Urinary bladder (tissue), 4 donors: ENCODE measurements around the gene ITK. TPM values are rescaled to one million over a fixed set of nuclear protein-coding genes. Genes with fewer than 3 reads are reported as not detected.

Source experiments
- DNase-seq: peaks from one replicate; pipeline ENCODE4 v3.0.0-alpha.2; 2015; ENCODE audit errors: extremely low spot score
- H3K27ac ChIP-seq: one replicate; pipeline ENCODE4 v1.5.1; 2013; ENCODE audit warnings: low read depth, mild to moderate bottlenecking, moderate library complexity
- H3K36me3 ChIP-seq: one replicate; pipeline ENCODE4 v1.6.1; 2013; ENCODE audit warnings: mild to moderate bottlenecking, moderate library complexity; ENCODE audit not compliant: insufficient read depth
- H3K4me1 ChIP-seq: one replicate; pipeline ENCODE4 v1.6.1; 2013; ENCODE audit warnings: mild to moderate bottlenecking, moderate library complexity; ENCODE audit not compliant: insufficient read depth
- H3K4me3 ChIP-seq: one replicate; pipeline ENCODE4 v1.5.1; 2013; ENCODE audit warnings: low read depth, low read length
- WGBS: extraction: QIAGEN DNeasy Blood & Tissue Kit; methylation state at CpG from one replicate; pipeline ENCODE4 v1.1.7; 2013; 5-methylcytosine and 5-hydroxymethylcytosine counted together
- polyA plus RNA-seq: library from polyadenylated mRNA; stranded (reverse); fragments of 200-250 nt; gene quantifications from one replicate; pipeline ENCODE4 v1.2.3, GENCODE V29; 2013
- total RNA-seq: library from RNA; depleted of rRNA; stranded (reverse); fragments of >200 nt; gene quantifications from one replicate; pipeline ENCODE4 v1.2.3, GENCODE V29; 2014
- donor health status: healthy with polysubstance abuse.
- donor health status: healthy.

Gene ITK
- total RNA-seq = 1.1 TPM
- polyA plus RNA-seq = 1.6 TPM

DNA sequence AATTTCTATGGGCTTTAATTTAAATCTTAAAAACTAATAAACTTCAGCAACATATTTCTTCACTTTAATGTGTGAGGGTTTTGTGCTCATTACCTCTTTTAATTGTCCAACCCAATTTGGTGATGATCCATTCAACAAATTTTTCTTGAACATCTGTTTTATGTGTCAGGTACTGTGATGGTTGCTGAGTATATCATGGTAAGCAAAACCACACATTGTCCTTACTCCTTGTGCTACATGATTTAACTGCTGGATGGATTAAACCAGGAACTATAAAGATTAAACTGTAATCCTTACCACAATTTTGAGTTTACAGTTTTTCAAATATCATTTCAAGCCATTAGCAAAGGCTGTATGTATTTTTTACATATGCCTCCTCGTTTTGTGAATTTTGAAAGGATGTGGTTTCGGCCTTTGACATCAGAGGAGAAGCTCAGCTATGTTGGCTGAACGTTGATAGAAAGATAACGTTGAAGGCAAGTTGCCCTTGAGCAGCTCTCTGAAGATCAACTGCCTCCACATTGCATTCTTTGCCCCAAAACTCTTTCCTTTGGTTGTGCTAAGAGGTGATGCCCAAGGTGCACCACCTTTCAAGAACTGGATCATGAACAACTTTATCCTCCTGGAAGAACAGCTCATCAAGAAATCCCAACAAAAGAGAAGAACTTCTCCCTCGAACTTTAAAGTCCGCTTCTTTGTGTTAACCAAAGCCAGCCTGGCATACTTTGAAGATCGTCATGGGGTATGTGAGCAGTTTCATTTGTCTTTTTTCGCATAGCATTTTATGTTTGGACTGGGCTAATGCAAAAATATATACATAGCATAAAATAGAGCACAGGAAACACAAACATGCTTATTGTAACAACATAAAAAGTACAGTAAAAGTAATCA, at the start of gene ITK:
TSS of gene ITK (plus strand) at position 467 of the 891 bp plus-strand sequence. CDS start at position 605, 138 bp downstream.
- 63% methylated on average over 8 of the region's 8 CpGs for WGBS
- Histone ChIP-seq H3K27ac (no peak within 1 kb of the TSS), H3K4me1 (no peaks in the 10 kb centered on the region), H3K4me3 (peak within 1 kb of the TSS; percentile 31), H3K36me3 (no peaks in the 10 kb centered on the region)
- no peak for DNase-seq

DNA sequence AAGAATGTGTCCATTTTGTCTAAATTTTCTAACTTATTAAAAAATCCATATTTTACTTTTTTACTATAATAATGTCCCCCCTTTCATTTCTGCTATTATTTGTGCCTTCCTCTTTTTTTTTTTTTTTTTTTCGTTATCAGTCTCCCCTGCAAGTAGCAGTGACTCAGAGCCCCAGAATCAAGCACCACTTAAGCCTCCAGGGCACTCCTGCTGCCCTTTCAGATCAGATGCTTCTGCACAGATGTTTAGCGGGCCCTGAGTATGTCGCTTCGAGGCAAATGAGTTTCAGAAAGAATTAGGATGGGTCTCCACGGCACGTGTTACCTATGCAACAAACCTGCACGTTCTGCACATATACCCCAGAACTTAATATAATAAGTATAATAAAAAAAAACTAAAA, 49.7 kb upstream of the ITK start:
- Histone ChIP-seq H3K27ac (no peak overlapping the region), H3K4me3 (no peak overlapping the region), H3K4me1 (no peaks in the 10 kb centered on the region), H3K36me3 (no peaks in the 10 kb centered on the region)
- no peak for DNase-seq
- 55% methylated on average over 7 of the region's 7 CpGs for WGBS

GRCh38 chr5:157132281-157132612, 48.4 kb upstream of the ITK start:
- H3K4me3 ChIP-seq = no peak overlapping the region
- WGBS = 9% methylated on average over 1 of the region's 1 CpG
- no peaks in the 10 kb centered on the region for H3K36me3 ChIP-seq
- no peak for DNase-seq
- no peaks in the 10 kb centered on the region for H3K4me1 ChIP-seq
- no peak overlapping the region for H3K27ac ChIP-seq

GRCh38 chr5:157137691-157138090, 42.9 kb upstream of the ITK start:
- H3K36me3 ChIP-seq = no peaks in the 10 kb centered on the region
- H3K4me1 ChIP-seq = no peaks in the 10 kb centered on the region
- no peak overlapping the region for H3K4me3 ChIP-seq
- no peak for DNase-seq
- no peak overlapping the region for H3K27ac ChIP-seq
- WGBS = 96% methylated on average over 6 of the region's 6 CpGs

- Histone ChIP-seq H3K36me3 (no peaks in the 10 kb centered on the region), H3K27ac (peak within 1 kb of the TSS; percentile 84), H3K4me1 (no peaks in the 10 kb centered on the region), H3K4me3 (peak within 1 kb of the TSS; percentile 85)
- DNase-seq = peak; percentile 99
- under 1% methylated on average over 48 of the region's 48 CpGs for WGBS
Observed at GRCh38 chr5:157142317-157143126, 38.1 kb upstream of the ITK start, which contains the start of gene MED7. Gene MED7, minus strand, starts transcription at chr5:157142865. Its CDS starts 3,434 bp downstream, at chr5:157139431.

DNA sequence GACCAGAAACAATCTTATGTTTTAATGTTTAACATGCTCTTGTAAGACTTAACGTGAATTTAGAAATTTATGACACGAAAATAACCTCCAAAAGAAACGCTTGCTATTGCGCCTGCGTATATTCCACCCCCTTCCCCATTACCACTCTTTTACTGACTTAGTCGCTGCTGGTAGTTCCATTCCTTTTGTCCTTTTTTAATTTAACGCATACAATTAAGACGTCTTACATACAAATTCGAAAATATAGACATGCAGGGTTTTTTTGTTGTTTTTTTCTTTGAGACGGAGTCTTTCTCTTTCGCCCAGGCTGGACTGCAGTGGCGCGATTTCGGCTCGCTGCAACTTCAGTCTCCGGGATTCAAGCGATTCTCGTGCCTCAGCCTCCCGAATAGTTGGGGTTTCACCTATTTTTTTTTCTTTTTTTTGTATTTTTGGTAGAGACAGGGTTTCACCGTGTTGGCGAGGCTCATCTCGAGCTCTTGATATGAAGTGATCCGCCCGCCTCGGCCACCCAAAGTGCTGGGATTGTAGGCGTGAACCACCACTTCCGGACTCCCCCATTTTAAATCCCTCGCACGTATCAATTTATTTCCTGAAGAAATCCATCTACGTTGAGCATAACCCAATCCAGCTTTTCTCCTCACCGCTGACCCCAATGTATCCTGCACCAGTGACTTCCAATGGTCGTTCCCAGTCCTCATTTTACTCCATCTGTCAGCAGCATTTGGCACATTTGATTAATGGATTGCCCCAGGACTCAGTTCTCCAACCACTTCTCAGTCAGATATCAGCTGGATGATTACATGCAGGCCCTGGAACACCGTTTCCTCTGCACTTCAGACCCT, 37.3 kb upstream of the ITK start:
- peak; percentile 13 for DNase-seq
- H3K36me3 ChIP-seq = no peaks in the 10 kb centered on the region
- WGBS = 7% methylated on average over 33 of the region's 33 CpGs
- H3K27ac ChIP-seq = peak overlapping the region; percentile 84
- H3K4me1 ChIP-seq = no peaks in the 10 kb centered on the region
- peak overlapping the region; percentile 37 for H3K4me3 ChIP-seq

DNA sequence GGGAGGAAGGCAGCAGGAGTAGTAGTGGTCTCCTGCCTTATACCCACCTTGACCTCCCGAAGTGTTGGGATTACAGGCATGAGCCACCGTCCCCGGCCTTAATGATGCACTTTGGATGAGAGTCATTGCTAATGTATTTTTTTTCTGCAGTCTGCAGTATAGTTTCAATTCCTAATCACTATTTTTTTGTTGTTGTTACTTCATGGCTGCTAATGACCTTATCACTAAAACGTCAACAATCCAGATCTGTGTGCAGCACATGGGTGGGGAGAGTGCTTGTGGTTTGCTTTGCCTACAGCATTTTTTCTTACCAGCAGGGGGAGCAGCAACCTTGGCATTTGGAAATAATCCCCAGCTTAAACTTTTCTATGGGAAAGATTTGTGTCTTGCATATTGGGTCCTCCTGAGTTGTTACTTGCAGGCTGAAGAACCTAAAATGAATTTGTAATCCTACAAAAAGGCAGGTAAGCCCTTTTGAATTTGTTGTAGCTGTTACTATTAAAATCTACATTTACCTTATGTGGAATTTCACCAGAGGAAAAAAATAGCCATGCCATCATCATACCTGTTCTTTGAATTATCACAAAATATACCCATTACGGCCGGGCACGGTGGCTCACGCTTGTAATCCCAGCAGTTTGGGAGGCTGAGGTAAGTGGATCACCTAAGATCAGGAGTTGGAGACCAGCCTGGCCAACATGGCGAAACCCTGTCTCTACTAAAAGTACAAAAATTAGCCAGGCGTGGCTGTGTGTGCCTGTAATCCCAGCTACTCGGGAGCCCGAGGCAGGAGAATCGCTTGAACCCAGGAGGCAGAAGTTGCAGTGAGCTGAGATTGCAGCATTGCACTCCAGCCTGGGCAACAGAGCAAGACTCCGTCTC, 31.7 kb upstream of the ITK start:
- Histone ChIP-seq H3K4me1 (no peaks in the 10 kb centered on the region), H3K36me3 (no peaks in the 10 kb centered on the region), H3K27ac (no peak overlapping the region), H3K4me3 (no peak overlapping the region)
- peak; percentile 25 for DNase-seq
- WGBS = 75% methylated on average over 14 of the region's 14 CpGs

DNA sequence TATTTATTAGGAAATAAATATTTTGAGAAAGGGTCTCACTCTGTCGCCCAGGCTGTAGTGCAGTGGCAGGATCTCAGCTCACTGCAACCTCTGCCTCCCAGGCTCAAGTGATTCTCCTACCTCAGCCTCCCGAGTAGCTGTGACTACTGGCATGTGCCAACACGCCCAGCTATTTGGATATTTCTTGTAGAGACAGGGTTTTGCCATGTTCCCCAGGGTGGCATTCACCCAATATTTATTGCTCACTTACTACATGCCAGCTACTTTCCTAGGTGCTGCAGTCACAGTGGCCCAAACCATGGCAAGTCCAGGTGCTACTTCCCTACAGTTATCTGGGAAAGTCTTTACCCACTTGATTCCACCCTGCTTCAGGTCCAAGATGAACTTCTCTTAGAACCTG, 29.6 kb upstream of the ITK start:
- DNase-seq = no peak
- Histone ChIP-seq H3K4me1 (no peaks in the 10 kb centered on the region), H3K27ac (no peak overlapping the region), H3K36me3 (no peaks in the 10 kb centered on the region), H3K4me3 (no peak overlapping the region)
- WGBS = 92% methylated on average over 3 of the region's 3 CpGs

DNA sequence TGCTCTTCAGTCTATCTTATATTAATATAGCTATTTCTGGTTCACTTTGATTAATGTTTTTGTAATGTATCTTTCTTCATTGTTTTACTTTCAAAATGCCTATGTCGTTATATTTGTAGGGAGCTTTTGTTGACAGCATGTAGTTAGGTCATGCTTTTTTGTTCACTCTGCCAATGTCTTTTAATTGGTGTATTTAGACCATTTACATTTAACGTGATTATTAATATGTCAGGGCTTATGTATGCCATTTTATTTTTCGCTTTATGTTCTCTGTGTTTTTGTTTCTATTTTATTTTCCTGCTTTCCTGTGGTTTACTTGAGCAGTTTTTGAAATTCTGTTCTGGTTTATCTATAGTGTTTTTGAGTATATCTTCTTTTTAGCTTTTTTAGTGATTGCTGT, 25.3 kb upstream of the ITK start:
- H3K27ac ChIP-seq = no peak overlapping the region
- WGBS = 84% methylated on average over 3 of the region's 3 CpGs
- H3K36me3 ChIP-seq = no peaks in the 10 kb centered on the region
- no peak overlapping the region for H3K4me3 ChIP-seq
- no peak for DNase-seq
- H3K4me1 ChIP-seq = no peaks in the 10 kb centered on the region

GRCh38 chr5:157157293-157157891, 23.2 kb upstream of the ITK start:
- no peak overlapping the region for H3K27ac ChIP-seq
- DNase-seq = no peak
- no peak overlapping the region for H3K4me3 ChIP-seq
- WGBS = 87% methylated on average over 1 of the region's 1 CpG
- H3K36me3 ChIP-seq = no peaks in the 10 kb centered on the region
- no peaks in the 10 kb centered on the region for H3K4me1 ChIP-seq

DNA sequence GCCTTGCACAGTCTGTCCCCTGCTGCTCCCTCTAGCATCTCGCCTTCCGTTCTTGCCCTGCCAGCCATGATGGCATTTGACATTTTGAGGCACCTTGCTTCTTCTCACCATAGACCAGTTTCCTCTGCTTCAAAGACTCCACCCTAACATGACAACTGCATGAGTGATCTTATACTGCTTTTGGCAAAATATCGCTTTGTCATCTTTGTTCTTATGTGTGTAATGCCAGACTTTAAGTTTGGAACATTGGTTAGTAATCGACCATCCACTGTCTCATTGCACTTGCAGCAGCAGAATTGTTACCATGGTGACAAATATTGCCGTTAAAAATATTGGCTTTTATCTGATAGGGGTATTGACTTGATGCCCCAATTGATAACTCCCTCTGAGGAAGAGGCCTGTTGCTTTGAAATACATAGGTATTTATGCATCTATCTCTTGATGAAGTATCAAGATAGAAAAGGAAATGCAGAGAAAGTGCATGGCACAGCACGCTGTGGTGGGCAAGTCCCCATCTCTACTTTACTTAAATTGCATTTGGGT, 21.4 kb upstream of the ITK start:
- Histone ChIP-seq H3K4me3 (no peak overlapping the region), H3K36me3 (no peaks in the 10 kb centered on the region), H3K27ac (no peak overlapping the region), H3K4me1 (no peaks in the 10 kb centered on the region)
- no peak for DNase-seq
- whole genome bisulfite sequencing = 77% methylated on average over 6 of the region's 6 CpGs

DNA sequence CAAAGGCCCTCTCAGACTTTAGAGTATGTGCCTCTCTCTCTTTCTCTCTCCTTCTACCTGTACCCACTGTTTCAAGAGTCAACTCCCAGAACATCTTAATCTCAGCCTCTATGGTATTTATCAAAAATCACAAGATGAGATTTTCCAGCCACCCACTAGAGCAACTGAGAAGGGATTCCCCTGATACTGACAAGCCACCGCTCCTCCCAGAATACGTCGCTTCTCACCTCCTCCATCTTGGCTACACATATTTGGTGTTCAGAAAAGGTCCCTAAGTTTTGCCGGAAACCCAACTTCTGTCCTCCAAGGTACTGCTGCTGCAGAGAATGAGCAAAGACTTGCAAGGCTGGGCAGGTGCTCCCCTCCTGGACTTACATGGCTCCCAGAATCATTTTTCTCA, 20.6 kb upstream of the ITK start:
- Histone ChIP-seq H3K36me3 (no peaks in the 10 kb centered on the region), H3K4me1 (no peaks in the 10 kb centered on the region), H3K4me3 (no peak overlapping the region), H3K27ac (no peak overlapping the region)
- DNase-seq = no peak
- WGBS = 78% methylated on average over 4 of the region's 4 CpGs
